HK-2 (cell line): ENCODE measurements around the gene QPRT.
"Not testable (repeated sequence)": the region's sequence is repeated elsewhere in the genome, so short reads cannot be mapped to it uniquely, and the experiment has no call there.

ENCODE experiments used
- DNase-seq: peaks from one replicate; pipeline ENCODE4 v3.0.0-alpha.2; 2018; ENCODE audit not compliant: unreplicated experiment

Gene QPRT

GRCh38 chr16:29746518-29746917, 67.5 kb downstream of the QPRT start:
- not testable (repeated sequence) for DNase-seq
